GM21717 (cell line): ENCODE results near the gene KRT14.
"Not testable (repeated sequence)": the region's sequence is repeated elsewhere in the genome, so short reads cannot be mapped to it uniquely, and the experiment has no call there.

Source experiments
- ATAC-seq: cut with Tn5 transposase; IDR thresholded peaks from one replicate; pipeline ENCODE4 v1.9.1; 2021; ENCODE audit warnings: mild to moderate bottlenecking, moderate library complexity; ENCODE audit not compliant: unreplicated experiment

KRT14 gene

DNA sequence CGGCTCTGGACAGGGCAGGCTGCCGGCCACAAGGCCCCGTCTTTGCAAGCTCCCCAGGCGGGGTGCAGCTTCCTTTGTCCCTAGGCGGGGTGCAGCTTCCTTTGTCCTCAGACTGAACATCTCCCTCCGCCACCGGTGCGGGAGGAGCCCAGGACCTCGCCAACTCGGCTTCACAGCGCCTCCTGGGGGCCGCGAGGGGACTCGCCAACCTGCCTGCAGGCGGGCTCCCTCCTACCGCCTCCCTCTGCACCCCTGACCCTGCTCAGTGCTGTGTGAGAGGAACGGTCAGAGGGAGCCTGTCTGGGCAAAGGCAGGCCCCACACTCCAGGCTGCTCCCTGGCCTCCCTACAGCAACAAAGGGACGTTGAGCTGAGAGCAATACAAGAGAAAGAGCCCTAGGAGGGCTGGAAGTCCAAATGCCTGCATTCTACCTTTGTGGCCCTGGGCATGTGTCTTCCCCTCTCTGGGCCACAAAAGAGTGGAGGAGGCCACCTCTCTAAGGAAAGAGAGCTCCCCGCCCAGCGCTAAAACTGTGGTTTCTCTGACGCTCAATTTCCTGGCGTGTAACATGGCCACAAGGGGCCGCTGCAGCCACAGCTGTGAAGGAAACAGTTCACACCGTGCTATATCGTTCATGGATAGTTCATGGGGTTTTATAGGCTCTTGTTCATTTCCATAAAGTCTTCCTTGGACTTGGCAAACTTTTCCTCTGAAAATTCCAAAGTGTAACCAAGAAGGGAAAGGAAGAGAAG is 37.7 kb downstream of the KRT14 start:
- ATAC-seq = no peak

DNA sequence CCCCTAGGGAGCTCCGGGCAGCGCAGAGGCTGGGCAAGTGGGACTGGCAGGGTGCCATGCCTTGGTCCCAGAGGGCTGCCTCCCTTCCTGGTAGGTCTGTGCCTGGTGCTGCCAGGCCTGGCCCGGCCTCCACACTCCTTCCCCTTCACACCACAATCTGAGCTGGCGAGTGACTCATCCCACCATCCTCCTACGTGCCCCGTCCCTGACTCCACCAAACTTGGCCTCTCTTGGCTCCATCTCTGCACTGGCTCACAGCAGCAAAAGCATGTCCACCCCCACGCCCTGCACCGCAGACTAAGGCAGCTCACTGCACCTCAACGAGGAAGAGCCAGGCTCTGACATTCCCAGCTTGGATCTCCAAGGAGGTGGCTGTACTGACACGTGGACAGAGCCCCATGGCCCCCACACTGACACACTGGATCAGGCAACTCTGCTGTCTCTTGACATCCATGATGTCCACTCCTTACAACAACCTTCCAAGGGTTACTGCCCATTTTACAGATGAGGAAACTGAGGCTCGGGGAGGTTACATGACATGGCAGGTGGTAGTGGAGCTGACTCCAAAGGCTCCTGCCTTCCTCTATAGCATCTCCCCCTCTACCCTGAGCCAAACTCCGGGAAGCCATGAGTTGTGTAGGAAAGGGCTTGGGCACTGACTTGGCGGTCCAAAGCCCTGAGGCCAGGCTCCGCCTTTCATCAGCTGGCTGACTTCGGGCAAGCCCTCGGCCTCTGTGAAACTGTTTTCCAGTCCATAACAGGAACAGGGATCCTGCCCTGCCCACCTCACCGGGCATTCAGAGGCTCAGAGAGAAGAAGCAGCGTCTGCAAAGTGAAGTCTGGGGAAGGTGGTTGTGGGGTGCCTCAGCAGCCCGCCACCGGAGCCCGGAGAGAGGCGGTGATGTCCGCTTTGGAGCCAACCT is 38.5 kb downstream of the KRT14 start:
- ATAC-seq = no peak

DNA sequence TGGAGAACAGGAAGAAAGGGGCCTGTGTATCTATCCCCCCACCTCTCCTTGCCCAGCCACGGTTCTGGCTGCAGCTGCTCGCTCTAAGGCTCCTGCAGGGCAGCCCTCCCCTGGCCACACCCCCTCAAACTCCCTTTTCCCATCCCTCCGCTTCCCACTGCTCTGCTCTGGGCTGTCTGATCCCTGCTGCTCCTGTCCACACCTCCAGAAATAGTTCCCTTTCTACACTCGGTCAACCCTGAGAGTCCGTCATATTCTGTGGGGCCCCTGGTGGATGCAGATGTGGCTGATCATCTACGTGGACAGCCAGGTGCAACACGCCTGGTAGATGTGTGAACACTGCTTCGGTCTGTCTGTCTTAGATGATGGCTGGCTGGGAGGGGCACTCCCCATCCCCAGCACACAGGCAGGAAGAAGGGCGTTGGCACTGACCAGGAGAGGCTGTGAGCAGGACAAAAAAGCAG is 39.3 kb downstream of the KRT14 start:
- ATAC-seq = no peak

DNA sequence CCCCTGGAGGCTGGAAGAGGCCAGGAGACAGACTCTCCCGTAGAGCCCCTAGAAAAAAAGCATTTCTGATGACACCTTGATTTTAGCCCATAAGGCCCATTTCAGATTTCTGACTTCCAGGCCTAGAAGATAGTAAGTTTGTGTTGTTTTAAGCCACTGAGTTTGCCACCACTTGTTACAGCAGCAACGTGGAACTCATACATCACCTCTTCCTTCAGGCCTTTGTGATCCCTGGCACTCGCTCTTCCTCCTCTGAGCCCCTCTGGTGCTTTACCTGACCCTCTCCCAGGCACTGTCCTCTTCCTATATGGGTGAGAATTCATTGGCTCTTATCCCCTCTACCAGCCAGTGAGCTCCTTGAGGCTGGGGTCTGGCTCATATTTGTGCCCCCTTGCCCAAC is 39.9 kb downstream of the KRT14 start:
- ATAC-seq = no peak

DNA sequence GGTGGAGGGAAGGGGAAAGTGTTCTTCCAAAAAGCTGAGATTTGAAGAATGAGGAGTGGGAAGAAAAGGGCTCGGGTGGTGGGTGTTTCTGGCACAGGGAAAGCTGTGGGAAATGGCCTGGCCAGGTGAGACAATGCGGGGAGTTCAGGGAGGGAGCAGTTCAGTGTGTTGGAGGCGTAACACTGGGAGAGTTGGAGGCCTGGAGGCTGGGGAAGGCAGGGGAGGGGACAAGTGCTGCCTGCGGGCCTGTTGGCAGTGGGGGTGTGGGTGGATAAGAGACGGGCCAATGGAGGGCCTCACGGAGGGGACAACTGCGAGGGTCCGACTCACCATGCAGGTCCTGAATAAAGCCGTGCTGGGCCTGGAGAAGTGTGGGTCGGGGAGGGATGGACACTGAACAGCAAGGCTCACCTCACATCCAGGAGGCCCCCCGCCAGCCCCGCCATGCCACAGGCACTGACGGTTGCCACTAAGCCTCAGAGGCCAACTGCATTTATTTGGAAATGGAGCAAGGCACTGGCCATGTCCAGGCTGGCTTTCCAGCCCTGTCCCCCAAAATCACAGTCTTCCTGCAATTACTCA is 40.8 kb downstream of the KRT14 start:
- ATAC-seq = no peak

DNA sequence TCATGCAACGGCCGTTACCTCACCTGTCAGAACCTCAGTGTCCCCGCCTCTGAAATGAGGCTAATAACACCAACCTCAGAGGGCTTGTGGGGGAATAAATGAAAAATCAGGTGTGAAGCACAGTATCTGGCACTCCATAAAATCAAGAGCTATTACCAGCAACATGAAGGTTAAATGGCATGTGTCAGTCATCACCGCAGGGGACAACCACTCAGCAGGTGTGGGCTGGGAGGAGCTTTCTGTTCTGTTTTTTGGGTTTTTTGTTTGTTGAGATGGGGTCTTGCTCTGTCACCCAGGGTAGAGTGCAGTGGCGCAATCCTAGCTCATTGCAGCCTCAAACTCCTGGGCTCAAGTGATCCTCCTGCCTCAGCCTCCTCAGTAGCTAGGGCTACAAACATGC is 41.8 kb downstream of the KRT14 start:
- ATAC-seq = no peak

DNA sequence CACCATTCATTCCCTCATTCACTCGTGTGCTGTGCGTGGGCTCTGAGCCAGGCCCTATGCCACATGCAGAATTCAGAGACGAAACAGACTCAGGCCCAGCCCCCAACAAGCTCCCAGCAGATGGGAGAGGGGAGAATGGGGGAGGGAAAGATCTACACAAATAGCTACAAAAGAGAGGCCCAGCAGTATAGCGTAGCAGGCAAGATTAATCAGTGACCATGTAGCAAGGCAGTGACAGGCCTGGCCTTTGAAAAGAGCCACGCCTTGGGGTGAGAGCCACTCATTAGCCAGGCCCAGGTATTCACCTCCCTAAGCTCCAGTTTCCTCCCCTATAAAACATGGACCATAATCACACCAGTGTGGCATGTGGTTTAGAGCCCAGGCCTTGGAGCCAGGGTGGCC is 42.2 kb downstream of the KRT14 start:
- no peak for ATAC-seq

DNA sequence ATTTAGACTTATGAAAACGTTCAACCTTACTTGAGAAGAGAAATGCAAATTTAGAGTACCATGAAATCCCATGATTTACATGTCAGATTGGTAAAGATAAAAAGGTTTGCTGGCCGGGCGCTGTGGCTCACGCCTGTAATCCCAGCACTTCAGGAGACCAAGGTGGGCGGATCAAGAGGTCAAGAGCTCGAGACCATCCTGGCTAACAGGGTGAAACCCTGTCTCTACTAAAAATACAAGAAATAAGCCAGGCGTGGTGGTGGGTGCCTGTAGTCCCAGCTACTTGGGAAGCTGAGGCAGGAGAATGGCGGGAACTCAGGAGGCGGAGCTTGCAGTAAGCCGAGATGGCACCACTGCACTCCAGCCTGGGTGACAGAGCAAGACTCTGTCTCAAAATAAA is 43.9 kb downstream of the KRT14 start:
- not testable (repeated sequence) for ATAC-seq

DNA sequence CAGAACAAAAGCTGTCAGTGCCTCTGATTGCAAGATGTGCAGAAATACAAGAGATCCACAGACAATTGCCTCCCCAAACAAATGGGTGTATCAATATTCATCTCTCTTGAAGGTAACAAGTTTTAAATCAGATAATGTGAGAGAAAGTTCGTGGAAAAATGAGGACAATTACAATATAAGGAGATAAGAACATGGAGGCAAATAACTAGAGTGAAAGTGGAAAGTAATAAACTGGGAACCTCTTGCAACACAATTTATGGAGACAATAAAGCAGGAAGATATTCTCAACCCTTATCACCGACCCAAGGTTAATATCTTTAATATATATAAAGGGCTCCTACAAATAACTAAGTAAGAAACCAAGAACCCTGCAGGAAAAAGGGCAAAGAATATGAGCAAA is 44.3 kb downstream of the KRT14 start:
- ATAC-seq = no peak

DNA sequence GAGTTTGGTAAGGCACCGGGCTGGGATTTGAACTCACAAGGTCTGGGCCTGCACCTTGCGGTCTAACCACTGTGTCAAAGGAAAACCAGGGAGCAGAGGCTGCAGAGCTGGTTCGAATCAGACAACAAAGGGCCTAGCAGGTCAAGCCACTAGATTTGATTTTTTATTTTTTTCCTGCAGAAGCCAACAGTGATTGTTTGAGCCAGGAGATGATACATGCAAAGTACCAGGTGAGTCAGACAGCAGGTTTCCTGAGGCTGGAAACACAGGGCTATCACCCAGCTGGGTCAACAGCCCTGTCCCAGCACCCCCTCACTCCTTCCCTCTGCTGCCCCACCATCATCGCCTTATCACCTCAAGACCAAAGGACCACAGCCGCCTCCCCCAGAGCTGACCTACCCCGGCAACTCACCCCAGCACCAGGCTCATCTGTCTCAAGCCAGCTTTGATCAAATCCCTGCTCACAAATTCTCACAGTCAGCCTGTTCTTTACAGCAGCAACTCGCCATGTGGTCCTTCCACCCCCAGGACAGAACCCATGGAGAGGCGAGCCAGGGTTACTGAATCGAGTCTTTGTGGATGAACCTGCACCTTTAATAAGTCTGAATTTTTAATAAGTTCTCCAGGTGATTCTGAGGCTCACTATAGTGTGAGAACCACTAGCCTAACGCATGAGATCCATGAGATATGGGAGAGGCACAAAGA is 45.6 kb downstream of the KRT14 start:
- ATAC-seq = no peak

DNA sequence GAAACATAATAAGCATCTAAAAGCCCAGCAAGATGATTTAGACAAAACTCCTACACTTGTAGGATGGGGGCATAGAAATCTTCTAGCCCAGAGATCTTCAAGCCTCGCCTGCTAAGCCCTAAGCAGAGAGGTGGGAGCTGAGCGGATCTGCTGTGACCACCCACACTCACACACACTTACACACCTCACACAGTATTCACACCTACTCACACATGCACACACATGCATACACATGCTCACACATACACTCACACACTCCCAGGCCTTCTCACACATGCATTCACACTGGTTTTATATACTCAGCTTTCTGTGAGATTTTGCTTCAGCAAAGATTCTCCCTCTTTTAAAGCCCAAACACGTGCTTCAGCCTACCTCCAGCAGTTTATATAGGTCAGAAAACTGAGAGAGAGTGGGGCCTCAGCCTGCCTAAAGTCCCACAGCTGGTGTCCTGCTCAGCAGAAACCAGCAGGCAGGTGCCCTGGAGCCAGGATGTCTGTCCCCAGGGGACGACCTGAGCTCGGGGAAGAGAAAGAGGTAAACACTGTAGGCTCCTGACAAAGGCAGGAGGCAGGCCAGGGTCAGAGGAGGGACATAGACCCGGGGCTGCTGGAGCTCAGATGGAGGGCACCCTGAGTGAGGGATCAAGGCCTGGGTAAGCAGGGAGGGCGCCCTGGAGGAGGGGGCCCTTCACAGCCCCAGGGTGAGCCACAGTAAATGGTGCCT is 46.6 kb downstream of the KRT14 start:
- no peak for ATAC-seq

DNA sequence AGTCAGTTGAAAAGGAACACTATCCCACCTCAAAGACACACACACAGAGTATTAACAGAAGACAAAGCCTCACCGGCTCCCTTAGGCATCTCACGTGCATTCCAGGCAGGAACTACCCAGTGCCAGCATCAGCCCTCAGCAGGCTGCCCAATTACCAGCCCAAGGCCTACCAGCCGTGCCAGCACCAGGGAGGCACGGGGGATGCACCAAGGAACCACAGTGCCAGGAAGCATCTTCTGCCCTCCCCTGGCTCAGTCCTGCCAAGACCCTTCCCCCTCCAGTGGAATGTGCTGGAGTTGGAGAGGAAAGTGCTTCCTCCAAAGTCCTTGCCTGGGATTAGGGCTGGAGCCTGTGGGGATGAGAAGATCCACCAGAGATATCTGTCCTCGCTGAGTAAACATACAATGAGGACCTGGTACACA is 47.6 kb downstream of the KRT14 start:
- ATAC-seq = no peak

DNA sequence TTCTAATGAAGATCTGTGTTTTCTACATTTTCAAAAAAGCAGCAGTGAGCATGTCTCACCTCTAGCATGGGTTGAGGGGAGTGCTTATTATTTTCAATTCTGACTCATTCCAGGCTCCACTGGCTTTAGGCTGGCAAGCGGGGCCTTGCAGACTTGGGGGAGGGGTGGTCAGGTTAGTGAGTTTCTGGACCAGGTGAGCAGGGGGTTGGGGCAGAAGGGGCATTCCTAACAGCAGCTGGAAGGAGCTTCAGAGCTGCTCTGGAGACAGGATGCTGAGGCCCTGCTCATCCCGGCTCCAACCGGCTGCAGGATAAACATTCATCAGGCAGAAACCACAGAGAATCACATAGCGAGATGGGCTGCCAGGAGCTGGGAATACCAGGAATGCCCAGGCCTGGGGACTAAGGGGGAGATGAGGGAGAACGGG is 48.1 kb downstream of the KRT14 start:
- ATAC-seq = no peak

DNA sequence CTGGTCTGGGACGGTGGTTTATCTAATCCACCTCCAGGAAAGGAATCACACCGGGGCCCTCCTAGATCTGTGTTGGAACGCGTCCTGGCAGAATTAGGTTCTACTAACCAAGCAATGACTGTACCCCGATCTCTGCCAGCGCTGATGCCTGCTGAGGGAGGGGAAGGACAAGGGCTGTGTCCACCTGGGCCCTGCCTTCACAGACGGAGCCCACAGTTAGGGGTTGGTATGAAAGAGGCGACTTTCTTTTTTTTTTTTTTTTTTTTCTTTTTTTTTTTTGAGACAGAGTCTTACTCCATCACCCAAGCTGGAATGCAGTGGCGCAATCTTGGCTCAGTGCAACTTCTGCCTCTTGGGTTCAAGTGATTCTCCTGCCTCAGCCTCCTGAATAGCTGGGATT is 48.7 kb downstream of the KRT14 start:
- no peak for ATAC-seq

DNA sequence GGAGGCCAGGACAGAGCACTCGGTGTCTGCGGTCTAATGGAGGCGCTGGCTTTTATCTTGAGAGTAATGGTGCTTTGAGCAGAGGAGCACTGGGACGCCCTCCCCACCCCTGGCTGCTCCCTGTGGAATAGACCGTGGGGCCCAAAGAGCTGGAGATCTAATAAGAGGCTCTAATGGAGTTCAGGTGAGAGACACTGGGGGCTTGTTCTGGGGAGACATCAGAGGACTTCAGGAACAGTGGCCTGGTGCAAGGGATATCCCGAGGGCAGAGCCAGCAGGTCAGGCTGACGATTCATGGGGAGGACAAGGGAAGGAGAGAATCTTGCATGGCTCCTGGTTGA is 49.1 kb downstream of the KRT14 start:
- ATAC-seq = no peak

DNA sequence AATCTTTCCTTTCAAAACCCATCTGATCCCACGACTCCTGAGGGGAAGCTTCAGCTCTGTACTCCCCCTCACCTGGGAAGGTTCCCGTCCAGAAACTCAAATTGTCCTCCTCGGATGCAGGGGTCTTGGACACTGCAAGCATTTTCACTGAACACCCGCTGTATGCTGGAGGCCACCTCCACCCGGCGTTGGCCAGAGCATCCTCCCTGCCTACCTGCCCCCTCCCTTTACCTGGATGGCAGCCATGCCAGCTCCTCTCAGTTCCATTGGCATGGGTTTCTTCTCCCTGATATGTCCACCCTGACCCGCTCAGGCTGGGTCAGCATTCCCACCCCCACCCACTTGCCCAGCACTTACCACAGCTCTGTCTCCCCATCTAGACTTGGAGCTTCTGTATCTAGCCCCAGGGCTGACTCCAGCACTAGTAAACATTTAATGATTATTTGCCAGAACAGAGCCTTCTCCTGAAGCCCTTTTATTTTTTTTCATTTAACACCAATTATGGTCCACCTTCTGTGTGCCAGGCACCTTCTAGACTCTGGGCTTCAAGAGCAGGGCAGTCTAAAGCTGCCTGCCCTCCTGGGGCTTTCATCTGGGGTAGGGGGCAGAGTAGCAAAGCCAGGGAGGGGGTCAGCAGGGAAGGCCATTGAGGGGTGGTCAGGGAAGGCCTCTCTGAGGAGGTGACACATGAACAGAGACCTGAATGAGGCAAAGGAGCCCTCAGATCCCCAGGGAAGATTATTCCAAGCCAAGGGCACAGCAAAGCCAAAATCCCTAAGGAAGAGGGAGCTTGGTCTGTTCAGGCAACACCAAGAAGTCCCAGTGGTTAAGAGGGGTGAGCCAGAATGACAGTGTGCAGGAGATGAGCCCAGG is 49.7 kb downstream of the KRT14 start:
- no peak for ATAC-seq

DNA sequence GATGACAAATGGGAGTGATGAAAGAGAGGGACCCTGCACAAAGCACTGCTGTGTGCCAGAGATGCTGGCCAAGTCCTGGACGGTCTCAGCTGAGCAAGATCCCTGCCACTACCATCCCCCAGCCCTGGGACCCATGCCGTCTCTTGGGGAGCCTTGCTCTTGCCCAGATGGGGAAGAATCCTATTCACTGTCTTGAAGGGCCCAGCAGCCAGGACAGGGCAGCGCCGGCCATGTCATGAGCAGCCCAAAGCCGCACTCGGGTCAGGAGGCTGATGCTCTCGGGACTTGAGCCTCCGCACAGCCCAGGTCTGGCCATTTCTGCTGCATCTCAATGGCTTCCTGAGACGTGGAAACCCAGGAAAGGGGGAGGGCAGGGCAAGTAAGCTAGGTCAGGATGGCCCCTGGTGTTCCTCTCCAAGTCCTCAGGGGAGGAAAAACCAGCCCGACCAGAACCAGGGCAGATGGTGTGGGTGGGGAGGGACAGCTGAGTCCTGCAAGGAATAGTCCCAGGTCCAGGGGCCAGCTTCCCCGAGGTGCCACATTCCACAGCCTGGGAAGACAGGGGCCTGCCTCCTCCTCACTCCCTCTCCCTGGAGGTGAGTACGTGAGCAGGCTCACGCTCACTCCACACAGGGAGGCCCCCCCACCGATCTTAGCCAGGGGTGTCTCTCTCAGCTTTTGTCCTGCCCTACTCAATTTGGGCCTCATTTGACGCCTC is 50.8 kb downstream of the KRT14 start:
- ATAC-seq = no peak

DNA sequence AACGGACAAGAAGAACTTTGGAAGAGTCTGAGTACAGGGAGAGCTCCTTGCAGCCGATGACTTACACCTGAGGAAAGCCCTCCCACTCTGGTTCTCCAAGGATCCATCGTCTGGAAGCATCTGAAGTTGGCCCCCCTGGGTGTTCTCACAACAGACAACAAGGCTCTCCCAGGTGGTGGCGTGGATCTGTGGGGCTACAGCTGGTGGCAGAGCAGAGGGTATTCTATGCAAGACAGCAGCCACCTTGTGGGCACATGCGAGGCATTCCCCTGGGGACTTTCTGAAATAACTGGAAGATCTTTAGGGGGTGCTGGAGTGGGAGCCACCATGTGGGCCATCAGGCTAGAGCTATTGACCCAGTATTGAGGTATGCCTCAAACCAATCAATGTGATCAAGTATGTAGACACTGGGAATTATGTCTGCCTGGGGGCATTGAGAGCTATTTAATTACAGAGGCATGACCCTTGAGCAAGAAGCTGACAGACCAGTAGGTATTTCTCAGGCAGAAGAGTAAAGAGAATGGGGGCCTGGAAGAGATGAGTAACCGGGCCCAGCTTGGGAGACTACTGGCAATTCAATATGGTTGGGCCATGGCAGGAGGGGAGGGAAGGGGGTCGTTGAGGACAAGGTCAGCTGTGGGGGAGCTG is 51.7 kb downstream of the KRT14 start:
- ATAC-seq = no peak
